ENCODE measurements around the gene CMTR1.

DNA sequence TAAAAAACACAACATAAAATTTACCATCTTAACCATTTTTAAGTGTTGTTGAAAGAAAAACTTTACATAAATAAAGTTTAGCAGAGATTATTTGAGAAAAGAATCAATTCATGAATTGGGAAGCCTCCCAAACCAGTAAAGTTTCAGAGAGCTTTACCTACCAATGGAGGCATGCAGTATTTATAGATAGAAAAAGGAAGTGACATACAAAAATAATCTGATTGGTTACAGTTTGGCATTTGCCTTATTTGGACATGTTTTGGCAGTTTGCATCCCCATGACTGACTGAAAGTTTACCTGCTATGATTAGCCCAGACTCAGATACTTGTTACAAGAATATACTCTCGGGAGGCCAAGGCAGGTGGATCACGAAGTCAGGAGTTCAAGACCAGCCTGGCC, 3.7 kb upstream of the CMTR1 start:
- TF ChIP-seq, protein P1, sequence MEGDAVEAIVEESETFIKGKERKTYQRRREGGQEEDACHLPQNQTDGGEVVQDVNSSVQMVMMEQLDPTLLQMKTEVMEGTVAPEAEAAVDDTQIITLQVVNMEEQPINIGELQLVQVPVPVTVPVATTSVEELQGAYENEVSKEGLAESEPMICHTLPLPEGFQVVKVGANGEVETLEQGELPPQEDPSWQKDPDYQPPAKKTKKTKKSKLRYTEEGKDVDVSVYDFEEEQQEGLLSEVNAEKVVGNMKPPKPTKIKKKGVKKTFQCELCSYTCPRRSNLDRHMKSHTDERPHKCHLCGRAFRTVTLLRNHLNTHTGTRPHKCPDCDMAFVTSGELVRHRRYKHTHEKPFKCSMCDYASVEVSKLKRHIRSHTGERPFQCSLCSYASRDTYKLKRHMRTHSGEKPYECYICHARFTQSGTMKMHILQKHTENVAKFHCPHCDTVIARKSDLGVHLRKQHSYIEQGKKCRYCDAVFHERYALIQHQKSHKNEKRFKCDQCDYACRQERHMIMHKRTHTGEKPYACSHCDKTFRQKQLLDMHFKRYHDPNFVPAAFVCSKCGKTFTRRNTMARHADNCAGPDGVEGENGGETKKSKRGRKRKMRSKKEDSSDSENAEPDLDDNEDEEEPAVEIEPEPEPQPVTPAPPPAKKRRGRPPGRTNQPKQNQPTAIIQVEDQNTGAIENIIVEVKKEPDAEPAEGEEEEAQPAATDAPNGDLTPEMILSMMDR (CRISPR knock-in tag; IDR thresholded peaks at IDR 0.05): no peak
- TF ChIP-seq, protein P2, sequence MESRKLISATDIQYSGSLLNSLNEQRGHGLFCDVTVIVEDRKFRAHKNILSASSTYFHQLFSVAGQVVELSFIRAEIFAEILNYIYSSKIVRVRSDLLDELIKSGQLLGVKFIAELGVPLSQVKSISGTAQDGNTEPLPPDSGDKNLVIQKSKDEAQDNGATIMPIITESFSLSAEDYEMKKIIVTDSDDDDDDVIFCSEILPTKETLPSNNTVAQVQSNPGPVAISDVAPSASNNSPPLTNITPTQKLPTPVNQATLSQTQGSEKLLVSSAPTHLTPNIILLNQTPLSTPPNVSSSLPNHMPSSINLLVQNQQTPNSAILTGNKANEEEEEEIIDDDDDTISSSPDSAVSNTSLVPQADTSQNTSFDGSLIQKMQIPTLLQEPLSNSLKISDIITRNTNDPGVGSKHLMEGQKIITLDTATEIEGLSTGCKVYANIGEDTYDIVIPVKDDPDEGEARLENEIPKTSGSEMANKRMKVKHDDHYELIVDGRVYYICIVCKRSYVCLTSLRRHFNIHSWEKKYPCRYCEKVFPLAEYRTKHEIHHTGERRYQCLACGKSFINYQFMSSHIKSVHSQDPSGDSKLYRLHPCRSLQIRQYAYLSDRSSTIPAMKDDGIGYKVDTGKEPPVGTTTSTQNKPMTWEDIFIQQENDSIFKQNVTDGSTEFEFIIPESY (CRISPR knock-in tag; IDR thresholded peaks at IDR 0.05): no peak
- no peak for TF ChIP-seq POLR2A (IDR thresholded peaks at IDR 0.05; ENCODE audit: insufficient read depth in 1 of 2, low read depth in 2 of 2, low read length in 2 of 2)
- TF ChIP-seq PRMT3 (CRISPR knock-in tag; IDR thresholded peaks at IDR 0.05; ENCODE audit: borderline replicate concordance, low read depth): no peak
- TF ChIP-seq ZBTB21 (CRISPR knock-in tag; IDR thresholded peaks at IDR 0.05): no peak
- TF ChIP-seq, protein P3, sequence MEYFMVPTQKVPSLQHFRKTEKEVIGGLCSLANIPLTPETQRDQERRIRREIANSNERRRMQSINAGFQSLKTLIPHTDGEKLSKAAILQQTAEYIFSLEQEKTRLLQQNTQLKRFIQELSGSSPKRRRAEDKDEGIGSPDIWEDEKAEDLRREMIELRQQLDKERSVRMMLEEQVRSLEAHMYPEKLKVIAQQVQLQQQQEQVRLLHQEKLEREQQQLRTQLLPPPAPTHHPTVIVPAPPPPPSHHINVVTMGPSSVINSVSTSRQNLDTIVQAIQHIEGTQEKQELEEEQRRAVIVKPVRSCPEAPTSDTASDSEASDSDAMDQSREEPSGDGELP (IDR thresholded peaks at IDR 0.05; ENCODE audit: borderline replicate concordance, low read depth): no peak

All from HepG2 (cell line).